CD14-positive monocyte (primary cell): ENCODE data around the gene PCNP. TPM values are rescaled to one million over a fixed set of nuclear protein-coding genes. Genes with fewer than 3 reads are reported as not detected.

Experiments used
- DNase-seq, 3 donors: peaks; one replicate each; pipeline ENCODE4 v3.0.0-alpha.2; 2011 to 2022
- H2AFZ ChIP-seq: 2 replicates; pipeline ENCODE4 v1.6.0; 2012; ENCODE audit warnings: mild to moderate bottlenecking, low read depth, low read length, inconsistent platforms; ENCODE audit not compliant: insufficient read depth, poor library complexity, severe bottlenecking
- H3K27ac ChIP-seq, 2 donors: 1 replicate in 1 of 2; 2 replicates in 1 of 2; pipeline ENCODE4 v1.5.1; 2012 to 2013; ENCODE audit warnings: low read length in 2 of 2, control low read depth in 1 of 2, inconsistent platforms in 1 of 2, low read depth in 1 of 2, mild to moderate bottlenecking in 1 of 2
- H3K27me3 ChIP-seq, 2 donors: one replicate each; pipeline versions ENCODE4 v1.6.0 to v1.6.1; 2011 to 2013; ENCODE audit warnings: low read length in 2 of 2; ENCODE audit not compliant: control insufficient read depth in 2 of 2, insufficient read depth in 2 of 2
- H3K36me3 ChIP-seq, 2 donors: replicated peaks in 1 of 2; 1 replicate in 1 of 2; 2 replicates in 1 of 2; pipeline versions ENCODE4 v1.5.1 to v1.6.1; 2012 to 2013; ENCODE audit warnings: low read length in 2 of 2, control low read depth in 1 of 2, inconsistent platforms in 1 of 2, mild to moderate bottlenecking in 1 of 2; ENCODE audit not compliant: insufficient read depth in 2 of 2, control insufficient read depth in 1 of 2
- H3K4me1 ChIP-seq, 2 donors: 1 replicate in 1 of 2; 2 replicates in 1 of 2; pipeline versions ENCODE4 v1.5.1 to v1.6.1; 2012 to 2013; ENCODE audit warnings: low read length in 2 of 2, control low read depth in 1 of 2, inconsistent platforms in 1 of 2, mild to moderate bottlenecking in 1 of 2, moderate library complexity in 1 of 2; ENCODE audit not compliant: insufficient read depth in 2 of 2, control insufficient read depth in 1 of 2
- H3K4me2 ChIP-seq: replicated peaks from 2 replicates; pipeline ENCODE3; 2012; ENCODE audit warnings: low read length, moderate library complexity, mild to moderate bottlenecking; ENCODE audit not compliant: poor library complexity, severe bottlenecking; ENCODE audit errors: extremely low read depth
- H3K4me3 ChIP-seq, 3 experiments: fragments of 200-600 bp in 1 of 3; sonication (generic) in 1 of 3; replicated peaks in 1 of 3; 1 replicate in 2 of 3; 2 replicates in 1 of 3; pipeline ENCODE4 v1.5.1; 2011 to 2013; ENCODE audit warnings: low read length in 3 of 3, mild to moderate bottlenecking in 3 of 3, control low read depth in 2 of 3, low read depth in 2 of 3, inconsistent platforms in 1 of 3, moderate library complexity in 1 of 3
- H3K79me2 ChIP-seq: 2 replicates; pipeline ENCODE4 v1.6.0; 2012; ENCODE audit warnings: mild to moderate bottlenecking, control low read depth, inconsistent platforms, low read length, moderate library complexity; ENCODE audit not compliant: insufficient read depth
- H3K9ac ChIP-seq: 2 replicates; pipeline ENCODE4 v1.6.0; 2017; ENCODE audit warnings: low read length, mild to moderate bottlenecking; ENCODE audit not compliant: insufficient read depth, poor library complexity, severe bottlenecking
- H3K9me3 ChIP-seq, 2 donors: replicated peaks in 1 of 2; 1 replicate in 1 of 2; 2 replicates in 1 of 2; pipeline versions ENCODE4 v1.5.1 to v1.6.1; 2012 to 2013; ENCODE audit warnings: low read length in 2 of 2, control low read depth in 1 of 2; ENCODE audit not compliant: control insufficient read depth in 1 of 2, insufficient read depth in 1 of 2
- H4K20me1 ChIP-seq: 2 replicates; pipeline ENCODE4 v1.6.0; 2012; ENCODE audit warnings: mild to moderate bottlenecking, low read length, control low read depth, moderate library complexity; ENCODE audit not compliant: insufficient read depth
- H3K27ac Mint-ChIP-seq, 7 donors: one replicate each; pipeline ENCODE4 v1.8.0; 2020; ENCODE audit warnings: mild to moderate bottlenecking in 7 of 7, mixed read lengths in 7 of 7, moderate library complexity in 6 of 7, inconsistent platforms in 2 of 7
- H3K27me3 Mint-ChIP-seq, 3 donors: one replicate each; pipeline ENCODE4 v1.8.0; 2021 to 2022; ENCODE audit warnings: low read depth in 3 of 3, mild to moderate bottlenecking in 3 of 3, mixed read lengths in 3 of 3, moderate library complexity in 3 of 3, inconsistent platforms in 1 of 3
- H3K36me3 Mint-ChIP-seq, 2 donors: one replicate each; pipeline ENCODE4 v1.8.0; 2020; ENCODE audit warnings: mixed read lengths in 2 of 2, inconsistent platforms in 1 of 2, mild to moderate bottlenecking in 1 of 2
- H3K4me1 Mint-ChIP-seq: one replicate; pipeline ENCODE4 v1.8.0; 2020; ENCODE audit warnings: mild to moderate bottlenecking, mixed read lengths
- H3K4me3 Mint-ChIP-seq, 2 donors: one replicate each; pipeline ENCODE4 v1.8.0; 2020; ENCODE audit warnings: mild to moderate bottlenecking in 2 of 2, mixed read lengths in 2 of 2, moderate library complexity in 1 of 2
- H3K9me3 Mint-ChIP-seq, 7 donors: one replicate each; pipeline ENCODE4 v1.8.0; 2020 to 2022; ENCODE audit warnings: mixed read lengths in 7 of 7, mild to moderate bottlenecking in 6 of 7, moderate library complexity in 6 of 7, inconsistent platforms in 2 of 7
- CTCF ChIP-seq: fragments of 200-600 bp; IDR thresholded peaks from one replicate; pipeline ENCODE4 v1.8.0; 2022; ENCODE audit warnings: antibody characterized with exemption, mild to moderate bottlenecking
- WGBS: methylation state at CpG from one replicate; pipeline ENCODE4 v1.1.5; 2013; ENCODE audit warnings: missing lambda C conversion rate; ENCODE audit not compliant: insufficient coverage; 5-methylcytosine and 5-hydroxymethylcytosine counted together
- intact Hi-C, 2 donors: fragments of 100-400 bp; cut with micrococcal nuclease; formaldehyde crosslinking; loops; one replicate each; pipeline versions ENCODE4 v1.15.0 to v1.15.1; 2023
- polyA plus RNA-seq, 3 donors: library from polyadenylated mRNA; depleted of rRNA in 1 of 3; unstranded in 2 of 3; stranded (reverse) in 1 of 3; fragments of 300-500 nt in 2 of 3; fragments of >200 nt in 1 of 3; fragmentation: Illumina TruSeq in 2 of 3; gene quantifications; 1 replicate in 2 of 3; 2 replicates in 1 of 3; pipeline ENCODE4 v1.2.3, GENCODE V29; 2012 to 2021

The PCNP gene
- polyA plus RNA-seq, 3 donors: 32.0 to 68.2 (median 57.4) TPM

- no peak overlapping the region for H3K4me3 Mint-ChIP-seq
- no peaks in the 10 kb centered on the region for H3K9me3 Mint-ChIP-seq
- Histone ChIP-seq H3K4me2 (no peak overlapping the region), H3K79me2 (no peaks in the 10 kb centered on the region), H3K4me1 (no peaks in the 10 kb centered on the region), H3K4me3 (no peak overlapping the region), H3K9ac (no peak overlapping the region), H3K27ac (no peak overlapping the region), H2AFZ (no peak overlapping the region), H4K20me1 (no peaks in the 10 kb centered on the region), H3K27me3 (no peaks in the 10 kb centered on the region), H3K9me3 (no peaks in the 10 kb centered on the region), H3K36me3 (no peaks in the 10 kb centered on the region)
- peaks cover 4% of the 10 kb centered on the region for H3K4me1 Mint-ChIP-seq
- H3K36me3 Mint-ChIP-seq: no peaks in the 10 kb centered on the region
- TF ChIP-seq CTCF: no peak
- H3K27ac Mint-ChIP-seq: peak overlapping the region in 1 of 7 donors; percentile 37
- 100% methylated on average over 3 of the region's 9 CpGs for WGBS
- no peak for DNase-seq
- H3K27me3 Mint-ChIP-seq: peaks cover 0 to 2% (median 2%) of the 10 kb centered on the region in 3 donors
- intact Hi-C loops: no loop called here
Observed at GRCh38 chr3:101634591-101635196, 60.7 kb downstream of the PCNP start.

- Histone ChIP-seq H3K79me2 (no peaks in the 10 kb centered on the region), H3K4me2 (no peak overlapping the region), H3K9ac (no peak overlapping the region), H2AFZ (no peak overlapping the region), H3K27ac (no peak overlapping the region), H3K27me3 (no peaks in the 10 kb centered on the region), H3K4me1 (no peaks in the 10 kb centered on the region), H3K36me3 (no peaks in the 10 kb centered on the region), H3K9me3 (no peaks in the 10 kb centered on the region), H4K20me1 (no peaks in the 10 kb centered on the region), H3K4me3 (no peak overlapping the region)
- 99% methylated on average over 8 of the region's 9 CpGs for WGBS
- Mint-ChIP-seq H3K9me3 (no peaks in the 10 kb centered on the region), H3K27ac (no peak overlapping the region), H3K27me3 (peaks cover 0 to 2% (median 2%) of the 10 kb centered on the region in 3 donors), H3K4me3 (no peak overlapping the region), H3K4me1 (peaks cover 4% of the 10 kb centered on the region), H3K36me3 (no peaks in the 10 kb centered on the region)
- DNase-seq: no peak
- TF ChIP-seq CTCF: no peak
- intact Hi-C loops: no loop called here
Observed at GRCh38 chr3:101635345-101635744, 61.4 kb downstream of the PCNP start.
